HL-60/S4 (cell line): ENCODE data around the gene OR10A5.
"Not testable (repeated sequence)": the region's sequence is repeated elsewhere in the genome, so short reads cannot be mapped to it uniquely, and the experiment has no call there.

Experiments
- in situ Hi-C: fragments of 300-500 bp; cut with MboI; formaldehyde crosslinking; loops from 2 replicates; pipeline ENCODE4 v1.14.3; 2022; ENCODE audit warnings: low sequenced_read_pairs

Gene OR10A5

DNA sequence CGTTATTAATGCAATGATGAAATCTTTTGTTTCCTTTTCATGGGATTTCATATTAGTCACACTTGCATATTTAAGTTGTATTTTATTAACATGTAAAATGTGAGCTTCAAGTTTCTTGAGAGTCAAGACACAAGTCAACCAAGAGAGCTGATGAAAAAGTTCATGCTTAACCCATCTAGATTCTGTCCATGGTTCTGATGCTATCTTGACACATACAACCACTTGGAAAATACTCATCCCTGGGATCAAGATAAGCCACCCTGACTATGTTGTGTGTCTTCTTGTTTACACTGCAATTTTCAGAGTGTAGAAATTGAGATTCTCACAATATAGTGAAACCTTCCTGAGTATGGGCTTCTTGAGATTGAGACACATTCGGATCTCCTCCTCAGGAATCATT, 30.3 kb downstream of the OR10A5 start:
- in situ Hi-C loops = no loop called here

DNA sequence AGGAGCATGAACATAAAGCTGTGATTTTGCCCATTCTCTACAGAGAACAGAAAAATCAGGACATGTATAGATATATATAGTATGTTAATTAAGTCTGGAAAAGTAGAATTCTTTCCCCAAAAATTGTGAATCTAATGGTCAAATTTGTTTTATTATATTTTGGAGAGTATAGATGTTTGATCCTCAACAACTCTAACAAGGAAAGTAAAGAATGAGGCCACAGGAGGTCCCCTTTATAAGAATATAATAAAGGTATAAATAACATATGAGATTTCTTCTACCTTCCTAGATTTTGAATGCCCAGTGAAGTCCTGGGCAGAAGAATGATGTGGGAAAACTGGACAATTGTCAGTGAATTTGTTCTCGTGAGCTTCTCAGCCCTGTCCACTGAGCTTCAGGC, 30.8 kb downstream of the OR10A5 start, which contains the start of gene OR10A4:
OR10A4 (plus strand) TSS at position 301 of the 400 bp plus-strand sequence; CDS start at position 324, 23 bp downstream.
- in situ Hi-C loops = no loop called here

DNA sequence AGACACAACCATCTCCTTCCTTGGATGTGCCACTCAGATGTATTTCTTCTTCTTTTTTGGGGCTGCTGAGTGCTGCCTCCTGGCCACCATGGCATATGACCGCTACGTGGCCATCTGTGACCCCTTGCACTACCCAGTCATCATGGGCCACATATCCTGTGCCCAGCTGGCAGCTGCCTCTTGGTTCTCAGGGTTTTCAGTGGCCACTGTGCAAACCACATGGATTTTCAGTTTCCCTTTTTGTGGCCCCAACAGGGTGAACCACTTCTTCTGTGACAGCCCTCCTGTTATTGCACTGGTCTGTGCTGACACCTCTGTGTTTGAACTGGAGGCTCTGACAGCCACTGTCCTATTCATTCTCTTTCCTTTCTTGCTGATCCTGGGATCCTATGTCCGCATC, 31.4 kb downstream of the OR10A5 start:
- in situ Hi-C loops = no loop called here

DNA sequence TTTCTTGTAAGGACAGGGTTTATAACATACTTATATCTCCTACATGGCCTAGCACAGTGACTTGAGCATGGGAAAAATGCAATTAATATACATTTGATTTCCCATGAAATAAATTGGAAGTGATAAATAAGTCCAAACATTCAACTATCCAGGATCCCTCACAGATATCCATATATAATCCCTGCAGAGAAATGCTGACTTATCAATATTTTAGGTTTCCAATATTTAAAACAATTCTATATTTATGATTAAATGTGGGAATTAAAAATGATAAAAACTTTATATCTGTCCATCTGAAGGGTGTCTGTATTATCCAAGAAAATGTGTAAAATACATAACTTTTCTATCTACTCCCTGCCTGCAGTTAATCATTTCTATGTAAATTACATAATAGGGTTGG, 37.3 kb downstream of the OR10A5 start:
- in situ Hi-C loops = no loop called here

DNA sequence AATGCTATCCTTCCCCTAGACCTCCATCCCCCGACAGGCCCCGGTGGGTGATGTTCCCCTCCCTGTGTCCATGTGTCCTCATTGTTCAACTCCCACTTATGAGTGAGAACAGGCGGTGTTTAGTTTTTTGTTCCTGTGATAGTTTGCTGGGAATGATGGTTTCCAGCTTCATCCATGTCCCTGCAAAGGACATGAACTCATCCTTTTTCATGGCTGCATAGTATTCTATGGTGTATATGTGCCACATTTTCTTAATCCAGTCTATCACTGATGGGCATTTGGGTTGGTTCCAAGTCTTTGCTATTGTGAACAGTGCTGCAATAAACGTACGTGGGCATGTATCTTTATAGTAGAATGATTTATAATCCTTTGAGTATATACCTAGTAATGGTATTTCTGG, 42.2 kb downstream of the OR10A5 start:
- in situ Hi-C loops = not testable (repeated sequence)

DNA sequence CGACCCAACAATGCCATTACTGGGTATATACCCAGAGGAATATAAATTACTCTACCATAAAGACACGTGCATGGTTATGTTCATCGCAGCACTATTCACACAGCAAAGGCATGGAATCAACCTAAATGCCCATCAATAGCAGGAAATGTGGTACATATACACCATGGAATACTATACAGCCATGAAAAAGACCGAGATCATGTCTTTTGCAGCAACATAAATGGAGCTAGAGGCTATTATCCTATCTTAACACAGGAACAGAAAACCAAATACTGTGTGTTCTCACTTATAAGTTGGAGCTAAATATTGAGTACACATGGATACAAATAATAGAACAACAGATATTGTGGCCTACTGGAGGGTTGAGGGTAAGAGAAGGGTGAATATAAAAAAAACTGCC, 43.3 kb downstream of the OR10A5 start:
- in situ Hi-C loops = no loop called here

DNA sequence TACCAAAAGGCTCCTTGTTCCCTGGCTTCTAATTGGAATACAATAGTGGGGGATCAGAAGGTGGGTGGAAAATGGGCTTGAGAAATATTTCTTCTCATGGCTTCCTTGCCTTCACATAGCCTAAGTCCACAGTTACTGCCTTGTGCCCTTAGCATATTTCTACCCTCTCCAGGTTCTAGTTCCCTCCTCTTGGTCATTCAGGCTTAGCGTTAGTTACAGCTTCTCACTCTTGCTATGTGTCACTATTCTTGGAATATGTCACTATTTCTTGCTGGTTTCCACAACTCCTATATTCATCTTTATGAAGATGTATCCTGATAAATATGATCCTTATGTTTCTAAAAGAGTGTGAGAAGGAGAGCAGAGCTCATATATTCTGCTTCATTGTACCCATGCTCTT, 44.4 kb downstream of the OR10A5 start:
- in situ Hi-C loops = no loop called here

DNA sequence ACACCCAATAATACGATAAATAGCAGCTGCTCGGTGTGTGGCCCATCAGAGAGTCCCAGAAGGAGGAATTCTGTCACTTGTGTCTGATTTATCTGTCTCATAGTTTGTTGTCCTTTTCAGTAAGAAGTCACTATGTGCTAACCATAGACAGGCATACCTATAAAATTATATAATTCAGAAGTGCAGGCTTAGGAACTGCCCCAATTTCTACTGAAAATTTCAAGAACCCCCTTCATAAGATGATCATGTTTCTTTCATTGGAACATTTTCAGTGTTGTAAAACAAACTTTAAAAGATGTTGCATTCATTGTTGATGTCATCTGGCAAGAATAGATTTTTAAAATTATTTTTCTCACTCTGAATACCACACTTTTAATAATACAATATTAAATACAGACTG, 46.9 kb downstream of the OR10A5 start, which contains the start of gene OR2D2:
OR2D2 (minus strand) TSS at position 101 of the 400 bp plus-strand sequence; CDS start at position 101, 0 bp downstream.
- in situ Hi-C loops = no loop called here

DNA sequence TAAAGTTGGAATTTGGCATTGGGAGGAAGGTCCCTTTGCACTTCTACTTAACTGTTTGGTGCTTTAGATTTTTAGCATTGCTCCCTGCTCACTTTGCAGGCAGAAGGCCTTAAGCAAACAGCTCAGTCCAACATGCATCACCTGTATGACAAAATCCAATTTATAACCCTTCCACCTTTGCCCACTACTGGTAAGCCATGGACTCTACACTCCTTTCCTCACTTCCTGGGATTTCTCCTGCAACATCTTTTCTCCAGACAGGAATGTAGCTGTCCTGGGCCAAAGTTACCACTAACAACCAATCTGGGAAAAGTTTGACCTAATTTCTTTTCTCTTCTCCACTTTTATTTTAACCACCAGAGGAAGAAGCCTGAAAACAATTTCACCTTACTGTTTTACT, 48.6 kb downstream of the OR10A5 start:
- in situ Hi-C loops = no loop called here

DNA sequence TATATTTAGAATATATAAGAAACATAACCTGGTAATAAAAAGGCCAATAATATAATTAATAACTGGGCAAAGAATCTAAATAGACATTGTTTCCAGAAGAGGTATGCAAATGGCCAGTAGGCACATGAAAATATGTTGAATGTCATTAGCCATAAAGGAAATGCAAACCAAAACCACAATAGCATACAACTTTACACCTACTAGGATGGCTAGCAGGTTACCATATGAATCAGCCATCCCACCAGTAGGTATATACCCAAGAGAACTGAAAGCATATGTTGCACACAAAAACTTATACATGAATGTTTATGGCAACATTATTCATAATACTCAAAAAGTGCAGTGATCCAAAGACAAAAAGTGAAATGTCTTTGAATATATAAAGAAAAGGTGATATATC, 49.5 kb downstream of the OR10A5 start:
- in situ Hi-C loops = no loop called here
